ENCODE measurements around the gene COPZ2. TPM values are rescaled to one million over a fixed set of nuclear protein-coding genes. Genes with fewer than 3 reads are reported as not detected.
"Not testable (repeated sequence)": the region's sequence is repeated elsewhere in the genome, so short reads cannot be mapped to it uniquely, and the experiment has no call there.

Gene COPZ2
- total RNA-seq, 1 donor from 2014 or later: 17.3 TPM

DNA sequence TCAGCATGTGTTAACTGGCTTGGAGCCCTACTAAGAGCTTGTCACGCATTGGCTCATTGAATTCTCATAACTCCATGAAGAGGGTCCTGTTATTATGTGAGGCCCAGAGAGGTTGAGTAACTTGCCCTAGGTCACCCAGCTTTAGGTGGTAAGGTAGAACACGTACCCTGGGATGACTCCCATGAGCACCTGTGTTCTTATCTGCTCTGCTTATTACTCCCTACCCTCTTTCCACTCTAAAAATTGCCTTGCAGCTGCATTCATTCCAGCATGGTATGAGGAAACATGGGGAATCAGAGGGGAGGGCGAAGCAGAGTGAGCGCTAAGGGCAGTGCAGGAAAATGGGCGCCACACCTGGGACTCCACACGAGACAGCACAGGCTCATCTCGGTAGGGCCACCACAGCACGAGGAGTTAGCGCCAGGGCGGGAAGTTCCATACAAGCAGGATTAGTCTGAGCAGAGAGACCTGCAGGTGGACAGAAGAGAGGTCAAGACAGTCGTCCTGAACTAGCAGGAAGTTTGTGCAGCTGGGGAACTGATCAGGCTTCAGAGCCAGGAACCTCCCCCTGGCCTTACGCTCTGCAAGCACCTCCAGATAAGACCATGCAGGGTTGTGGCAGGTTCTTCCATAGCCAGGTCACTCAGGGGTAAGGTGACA, 10.1 kb downstream of the COPZ2 start:
- ATAC-seq: no peak

- ATAC-seq: peak; percentile 76
Measured at GRCh38 chr17:48026502-48027321, 10.9 kb downstream of the COPZ2 start.

DNA sequence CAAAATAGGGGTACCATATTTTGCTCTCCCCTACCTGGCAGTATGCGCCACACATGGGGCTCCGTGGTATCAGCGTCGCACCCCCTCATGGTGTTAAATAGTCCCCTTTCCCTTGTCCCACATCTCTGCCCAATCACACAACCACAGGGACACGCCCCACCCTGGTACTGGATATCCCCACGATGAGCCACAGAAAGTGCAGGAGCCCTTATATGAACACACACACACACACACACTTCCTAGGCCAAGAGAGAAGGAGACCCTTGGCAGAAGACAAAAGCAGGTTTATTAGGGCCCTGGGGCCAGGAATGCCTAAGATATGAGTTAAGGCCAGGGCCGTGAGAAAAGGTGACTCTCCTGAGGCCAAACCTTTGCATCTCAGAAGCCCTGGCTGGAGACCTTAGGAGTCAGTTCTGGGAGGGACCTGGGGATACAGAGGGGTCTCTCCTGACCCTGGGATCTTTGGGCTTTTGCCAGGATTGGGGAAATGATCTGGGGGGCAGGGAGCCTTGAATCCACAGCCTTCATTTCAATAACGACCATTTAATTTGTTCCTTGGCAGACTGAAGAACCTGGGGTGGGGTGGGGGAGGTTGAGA, 11.6 kb downstream of the COPZ2 start:
- peak; percentile 1 for ATAC-seq

DNA sequence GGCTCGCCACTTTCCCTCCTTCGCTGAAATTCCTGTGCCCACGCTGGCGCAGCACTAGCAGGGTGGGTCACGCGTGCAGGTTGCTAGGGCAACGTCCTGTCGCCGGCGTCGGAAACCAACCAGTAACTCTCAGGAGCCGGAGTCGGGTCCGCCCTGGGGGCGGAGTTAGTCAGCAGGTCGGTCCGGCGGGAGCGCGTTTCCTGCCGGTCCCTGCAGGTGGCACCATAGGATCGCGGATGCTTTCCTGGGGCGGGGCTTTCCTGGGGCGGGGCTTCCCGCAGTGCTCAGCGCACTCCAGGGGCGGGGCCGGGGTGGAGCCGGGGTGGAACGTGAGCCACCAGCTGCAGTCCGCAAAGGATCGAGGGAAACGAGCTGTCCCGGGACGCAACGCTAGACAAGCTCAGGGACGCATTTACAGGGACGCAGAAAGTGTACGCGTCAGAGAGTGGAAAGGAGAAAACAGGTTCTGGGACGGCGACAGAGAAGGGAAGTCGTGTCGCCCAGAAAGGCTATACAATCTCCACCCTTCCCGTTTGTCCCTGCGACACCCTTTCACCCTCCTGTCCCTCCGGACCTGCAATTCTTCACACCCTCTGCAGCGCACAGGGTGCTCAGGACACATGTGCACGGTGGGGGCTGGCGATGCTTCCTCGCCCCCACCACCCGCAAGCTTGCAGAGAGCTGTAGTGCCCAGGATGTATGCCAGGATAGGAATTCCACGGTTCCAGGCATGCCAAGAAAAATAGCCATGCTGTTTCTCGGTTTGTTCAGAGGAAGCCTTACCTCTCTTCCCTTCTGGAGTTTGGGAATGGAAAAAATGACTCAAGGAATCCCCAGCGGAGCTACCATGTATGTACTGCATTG, 12.3 kb downstream of the COPZ2 start:
- ATAC-seq: peak; percentile 89

- peak; percentile 18 for ATAC-seq
Measured at GRCh38 chr17:48024149-48025039, 13.2 kb downstream of the COPZ2 start.

DNA sequence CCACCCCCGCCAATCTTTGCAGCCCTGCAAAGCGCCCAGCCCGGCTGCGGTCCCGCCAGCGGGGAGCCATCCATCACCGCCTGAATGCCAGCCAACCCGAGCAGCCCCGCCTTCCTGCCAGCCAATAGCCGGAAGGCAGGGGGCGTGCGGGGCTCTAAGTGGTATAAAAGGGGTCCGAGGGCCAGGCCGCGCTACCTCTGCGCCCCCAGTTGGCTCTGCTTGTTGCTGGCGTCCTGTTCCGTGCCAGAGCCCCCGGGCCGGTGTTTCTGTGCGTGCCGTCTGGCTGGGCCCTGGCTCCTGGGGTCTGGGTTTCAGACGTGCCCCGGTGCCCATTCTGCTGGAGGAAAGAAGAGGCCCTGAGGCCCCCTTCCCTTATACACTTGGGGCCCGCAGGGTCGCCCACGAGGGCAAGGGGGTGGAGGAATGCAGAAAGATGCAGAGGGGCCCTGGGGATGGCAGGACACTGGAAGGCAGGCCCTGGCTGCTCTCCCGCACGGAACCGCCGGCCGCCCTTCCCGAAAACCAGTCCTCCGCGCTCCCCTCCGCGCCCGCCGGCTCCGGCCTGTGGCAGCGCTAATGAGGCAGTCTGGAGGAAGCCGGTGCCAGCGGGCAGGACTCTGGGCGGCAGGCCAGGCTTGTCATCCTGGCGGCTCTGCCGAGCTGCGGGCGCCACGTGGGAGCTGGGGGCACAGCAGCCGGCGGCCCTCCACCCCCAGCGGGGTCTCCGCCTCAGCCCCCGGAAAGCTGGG, 14.0 kb downstream of the COPZ2 start:
- ATAC-seq: peak; percentile 41

GRCh38 chr17:48022901-48023300, 14.7 kb downstream of the COPZ2 start:
- no peak for ATAC-seq

- no peak for ATAC-seq
Measured at GRCh38 chr17:48021934-48022333, 15.7 kb downstream of the COPZ2 start.

DNA sequence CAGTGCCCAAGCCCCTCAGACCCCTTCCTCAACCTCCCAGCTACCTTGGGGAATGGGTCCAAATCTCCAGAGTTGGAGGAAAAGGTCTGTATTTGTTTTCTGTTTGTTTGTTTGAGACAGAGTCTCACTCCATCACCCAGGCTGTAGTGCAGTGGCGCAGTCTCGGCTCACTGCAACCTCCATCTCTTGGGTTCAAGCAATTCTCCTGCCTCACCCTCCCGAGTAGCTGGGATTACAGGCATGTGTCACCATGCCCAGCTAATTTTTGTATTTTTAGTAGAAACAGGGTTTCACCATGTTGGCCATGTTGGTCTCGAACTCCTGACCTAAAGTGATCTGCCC, 19.8 kb downstream of the COPZ2 start:
- ATAC-seq: not testable (repeated sequence)

- ATAC-seq: no peak
Measured at GRCh38 chr17:48016112-48016511, 21.5 kb downstream of the COPZ2 start.

- no peak for ATAC-seq
Measured at GRCh38 chr17:48014595-48015111, 22.9 kb downstream of the COPZ2 start.

DNA sequence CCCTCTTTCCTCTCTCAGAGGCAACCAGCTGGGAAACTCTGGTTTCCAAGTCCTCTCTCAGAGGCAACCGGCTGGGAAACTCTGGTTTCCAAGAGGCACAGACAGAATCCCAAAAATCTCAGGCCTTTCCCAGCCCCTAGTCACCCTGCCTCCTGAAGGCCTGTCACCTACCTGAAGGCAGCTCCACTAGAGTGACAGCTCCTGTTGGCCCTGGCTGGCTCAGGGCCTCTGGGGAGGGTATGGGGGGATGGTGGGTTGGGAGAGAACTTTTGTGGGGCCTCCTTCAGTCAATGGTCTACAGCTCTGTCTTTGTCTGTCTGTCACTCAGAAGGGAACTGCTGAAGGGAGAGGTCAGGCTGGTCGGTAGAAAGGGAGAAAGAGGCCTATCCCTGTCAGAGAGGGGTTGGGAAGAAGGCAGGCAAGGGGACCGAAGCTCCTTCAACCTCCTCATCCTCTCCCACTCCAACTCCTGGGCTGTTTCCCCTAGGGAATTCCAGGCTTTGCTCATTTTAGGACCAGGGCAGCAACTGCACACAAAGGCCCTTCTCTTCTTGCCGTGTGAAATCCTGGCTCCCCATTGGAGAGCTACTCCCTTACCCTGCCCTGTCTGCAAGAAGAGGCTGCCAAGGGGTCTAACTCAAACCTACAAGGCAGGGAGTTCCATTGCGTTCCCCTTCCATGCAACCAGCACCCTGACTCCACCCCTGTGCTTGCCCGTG, 23.6 kb downstream of the COPZ2 start:
- no peak for ATAC-seq

DNA sequence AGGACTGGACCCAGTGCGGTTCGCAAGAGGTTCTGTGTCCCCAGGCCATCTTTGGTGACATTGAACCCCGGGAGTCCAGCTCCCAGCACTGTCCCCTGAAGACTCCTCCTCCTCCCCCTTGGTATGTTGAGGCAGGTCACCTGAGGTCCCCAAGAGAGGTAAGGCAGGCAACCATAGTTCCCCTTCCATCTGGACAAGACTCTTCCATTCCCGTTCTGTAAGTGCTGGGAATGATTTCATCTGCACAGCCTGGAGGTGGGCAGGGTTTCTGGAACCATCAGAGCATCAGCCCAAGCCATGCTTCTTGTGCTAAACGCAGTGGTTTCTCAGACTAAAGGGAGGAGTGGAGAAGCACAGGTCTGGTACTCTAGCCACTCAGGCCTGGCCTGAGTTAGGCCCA, 24.9 kb downstream of the COPZ2 start:
- ATAC-seq: no peak

DNA sequence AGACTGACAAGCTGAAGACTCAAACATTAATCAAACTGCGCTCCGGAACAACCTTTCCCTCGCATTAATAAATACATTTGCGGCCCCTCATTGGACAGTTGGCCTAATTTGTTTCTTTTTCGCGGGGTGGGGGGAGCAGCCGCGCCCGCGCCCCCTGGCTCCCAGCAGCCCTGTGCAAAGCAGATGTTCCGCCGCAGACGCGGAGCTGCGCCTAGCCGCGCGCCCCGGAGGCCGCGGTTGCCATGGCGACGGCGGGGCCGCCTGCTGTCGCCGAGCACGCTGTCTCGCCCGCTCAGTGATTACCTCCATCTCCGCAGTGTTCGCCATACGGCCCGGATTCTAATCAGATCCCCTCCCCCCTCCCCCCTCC, 25.5 kb downstream of the COPZ2 start:
- ATAC-seq: no peak

GRCh38 chr17:48011405-48012150, 26.0 kb downstream of the COPZ2 start:
- ATAC-seq: peak; percentile 26

DNA sequence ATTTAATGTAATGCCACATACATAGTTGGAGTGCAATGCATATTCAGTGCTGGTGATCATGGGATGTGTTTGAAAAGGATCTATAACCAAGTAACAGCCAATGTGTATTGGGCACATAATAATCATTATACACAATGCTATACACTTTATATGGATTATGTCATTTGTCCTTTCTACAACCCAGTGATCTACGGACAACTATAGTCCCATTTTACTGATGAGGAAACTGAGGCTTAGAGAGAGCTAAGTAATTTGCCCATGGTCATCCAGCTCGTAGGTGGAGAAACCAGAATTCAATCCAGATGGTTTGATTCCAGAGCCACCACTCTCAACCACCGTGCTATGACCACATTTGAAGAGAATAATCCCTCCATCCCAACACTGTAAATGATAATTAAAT, 27.4 kb downstream of the COPZ2 start:
- ATAC-seq: no peak

DNA sequence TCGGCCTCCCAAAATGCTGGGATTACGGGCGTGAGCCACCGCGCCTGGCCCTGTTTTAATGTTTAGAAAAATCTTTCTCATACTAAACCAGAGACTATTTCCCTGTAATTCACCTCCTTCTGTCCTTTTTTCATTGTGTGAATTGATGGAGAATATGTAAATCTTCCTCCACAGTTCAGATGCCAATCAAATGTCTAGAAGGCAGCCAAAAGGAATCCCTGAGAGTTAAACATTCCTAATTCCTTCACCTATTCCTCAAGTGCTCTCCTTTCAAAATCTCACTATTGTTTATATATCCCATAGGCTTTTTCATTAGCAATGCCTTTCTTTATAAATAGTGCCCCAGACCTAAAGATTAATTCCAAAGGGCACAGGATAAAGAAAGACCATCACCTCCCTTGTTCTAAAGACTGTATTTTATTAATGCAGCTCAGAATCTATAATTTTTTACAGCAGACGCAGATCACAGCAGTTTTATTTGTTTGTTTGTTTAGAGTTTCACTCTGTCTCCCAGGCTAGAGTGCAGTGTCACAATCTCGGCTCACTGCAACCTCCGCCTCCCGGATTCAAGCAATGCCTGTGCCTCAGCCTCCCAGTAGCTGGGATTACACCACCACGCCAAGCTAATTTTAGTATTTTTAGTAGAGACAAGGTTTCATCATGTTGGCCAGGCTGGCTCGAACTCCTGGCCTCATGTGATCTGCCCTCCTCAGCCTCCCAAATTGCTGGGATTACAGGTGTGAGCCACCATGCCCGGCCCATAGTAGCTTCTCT, 30.5 kb downstream of the COPZ2 start:
- ATAC-seq: no peak

DNA sequence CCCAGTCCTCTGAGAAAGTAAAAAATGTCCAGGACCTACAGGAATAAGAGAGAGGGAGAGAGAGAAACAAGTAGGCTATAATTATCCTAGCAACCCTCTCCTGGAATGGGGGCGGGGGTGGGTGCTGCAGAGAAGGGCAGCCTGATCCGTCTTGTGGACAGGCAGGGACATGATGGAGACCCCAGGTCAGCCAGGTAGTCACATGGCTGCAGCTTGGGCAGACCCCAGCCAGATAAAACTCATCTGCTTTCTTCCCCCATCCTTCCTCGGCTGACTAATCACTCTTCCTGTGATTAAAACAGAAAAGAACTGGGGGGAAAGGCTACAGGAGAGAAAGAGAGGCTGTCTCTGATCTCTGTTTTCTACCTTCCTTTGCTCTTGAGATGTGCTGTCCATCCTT, 32.6 kb downstream of the COPZ2 start:
- ATAC-seq: no peak

Data from esophagus mucosa (tissue), 1 donor.